HepG2 (cell line): Measurements from ENCODE around the gene PCDHGA1. TPM values are rescaled to one million over a fixed set of nuclear protein-coding genes. Genes with fewer than 3 reads are reported as not detected.

Experiments
- ATAC-seq: fragments of 200-7000 bp; cut with Tn5 transposase; 3 replicates; pipeline ENCODE4 v1.9.1; 2020; ENCODE audit warnings: mild to moderate bottlenecking, moderate library complexity
- BruUV-seq: library from RNA; stranded (reverse); fragments of 400-500 nt; replicated peaks from 2 replicates; lab custom pipeline; 2021; lab: Mats Ljungman, UMichigan
- CTCF ChIA-PET: fragments of 300-600 bp; formaldehyde crosslinking; extraction: SDS; loops from one replicate; lab custom pipeline; 2021; ENCODE audit warnings: low total read pairs, inconsistent platforms, low intra/inter-chr PET ratio; lab: Yijun Ruan, JAX
- POLR2A ChIA-PET: fragments of 350-600 bp; sonication (Branson Sonifier 250); formaldehyde crosslinking; loops from one replicate; lab custom pipeline; 2020; ENCODE audit warnings: antibody characterized with exemption, inconsistent platforms; lab: Yijun Ruan, JAX
- DNase-seq: peaks from one replicate; pipeline ENCODE4 v3.0.0-alpha.2; 2015; ENCODE audit warnings: low spot score
- FAIRE-seq: peaks from 3 replicates; lab custom pipeline; 2011; peaks lifted over from hg19 to GRCh38; lab: Jason Lieb, UNC
- H2AFZ ChIP-seq: one replicate; pipeline ENCODE4 v1.6.1; 2011; ENCODE audit warnings: low read length, inconsistent platforms
- H3K27ac ChIP-seq: fragments of 300-600 bp; 3 replicates; pipeline ENCODE4 v1.8.0; 2011; ENCODE audit warnings: mixed run types, mild to moderate bottlenecking, mixed read lengths, low read length, inconsistent platforms; ENCODE audit not compliant: insufficient read depth; ENCODE audit errors: extremely low read length
- H3K27me3 ChIP-seq, 2 experiments: fragments of 200-600 bp in 1 of 2; 2 replicates in 1 of 2; 3 replicates in 1 of 2; pipeline versions ENCODE4 v1.6.0 to v1.8.0; 2011; ENCODE audit warnings: low read length in 2 of 2, mild to moderate bottlenecking in 2 of 2, moderate library complexity in 2 of 2, inconsistent platforms in 1 of 2; ENCODE audit not compliant: insufficient read depth in 2 of 2, control insufficient read depth in 1 of 2
- H3K36me3 ChIP-seq, 2 experiments: fragments of 200-600 bp in 1 of 2; replicated peaks in 1 of 2; 2 replicates in 1 of 2; 3 replicates in 1 of 2; pipeline versions ENCODE4 v1.5.1 to v1.8.0; 2011; ENCODE audit warnings: low read length in 2 of 2, inconsistent platforms in 1 of 2; ENCODE audit not compliant: insufficient read depth in 2 of 2, control insufficient read depth in 1 of 2
- H3K4me1 ChIP-seq: 2 replicates; pipeline ENCODE4 v1.5.1; 2012; ENCODE audit warnings: low read length, inconsistent platforms; ENCODE audit not compliant: insufficient read depth
- H3K4me2 ChIP-seq: 2 replicates; pipeline ENCODE4 v1.6.0; 2011; ENCODE audit warnings: low read depth, low read length, inconsistent platforms
- H3K4me3 ChIP-seq, 3 experiments: fragments of 200-600 bp in 1 of 3; sonication (generic), shearing (Covaris generic) in 1 of 3; replicated peaks in 1 of 3; 2 replicates each; pipeline ENCODE4 v1.5.1; 2011 to 2016; ENCODE audit warnings: low read length in 3 of 3, inconsistent platforms in 2 of 3, low read depth in 2 of 3, mild to moderate bottlenecking in 2 of 3, control low read depth in 1 of 3, mixed read lengths in 1 of 3; ENCODE audit not compliant: insufficient read depth in 1 of 3
- H3K79me2 ChIP-seq: one replicate; pipeline ENCODE4 v1.6.1; 2011; ENCODE audit warnings: low read length, inconsistent platforms; ENCODE audit not compliant: insufficient read depth
- H3K9ac ChIP-seq: 2 replicates; pipeline ENCODE4 v1.6.0; 2011; ENCODE audit warnings: mild to moderate bottlenecking, low read depth, low read length, inconsistent platforms; ENCODE audit not compliant: insufficient read depth
- H3K9me3 ChIP-seq: 2 replicates; pipeline ENCODE4 v1.5.1; 2012; ENCODE audit warnings: mild to moderate bottlenecking, low read length
- H4K20me1 ChIP-seq: 2 replicates; pipeline ENCODE4 v1.6.0; 2011; ENCODE audit warnings: inconsistent platforms, mild to moderate bottlenecking, low read length, moderate library complexity; ENCODE audit not compliant: insufficient read depth
- CENPT ChIP-seq: sonication (generic); formaldehyde crosslinking; IDR thresholded peaks from 2 replicates; pipeline ENCODE4 v1.8.0; 2022; ENCODE audit warnings: low read depth, mild to moderate bottlenecking, moderate library complexity, missing genetic modification reagents
- ISL2 ChIP-seq: sonication (generic); formaldehyde crosslinking; IDR thresholded peaks from 2 replicates; pipeline ENCODE4 v1.5.0; 2020; ENCODE audit warnings: missing genetic modification reagents
- JUN ChIP-seq: sonication (generic); formaldehyde crosslinking; IDR thresholded peaks from 2 replicates; pipeline ENCODE4 v1.4.0; 2020; ENCODE audit warnings: mild to moderate bottlenecking, missing genetic modification reagents
- MBD4 ChIP-seq: IDR thresholded peaks from 2 replicates; pipeline ENCODE4 v1.6.1; 2012; ENCODE audit warnings: low read length, inconsistent platforms, borderline replicate concordance
- MIER3 ChIP-seq: IDR thresholded peaks from 2 replicates; pipeline ENCODE4 v1.6.1; 2016; ENCODE audit warnings: missing compliant biosample characterization, borderline replicate concordance
- MYC ChIP-seq: sonication (generic); formaldehyde crosslinking; IDR thresholded peaks from 2 replicates; pipeline ENCODE4 v1.9.0; 2021; ENCODE audit warnings: missing genetic modification reagents, borderline replicate concordance
- REL ChIP-seq: sonication (generic); formaldehyde crosslinking; conservative IDR thresholded peaks from 2 replicates; pipeline ENCODE4 v1.8.0; 2022; ENCODE audit warnings: mild to moderate bottlenecking, missing genetic modification reagents, moderate library complexity
- SMYD3 ChIP-seq: sonication (generic); formaldehyde crosslinking; IDR thresholded peaks from 2 replicates; pipeline ENCODE4 v1.8.1; 2023; ENCODE audit warnings: mild to moderate bottlenecking, missing genetic modification reagents
- SRSF1 ChIP-seq: fragments of 200-400 bp; formaldehyde crosslinking; optimal IDR thresholded peaks from 2 replicates; pipeline ENCODE3; 2017; ENCODE audit warnings: mild to moderate bottlenecking, low read depth, low read length, moderate library complexity
- WIZ ChIP-seq: sonication (generic); formaldehyde crosslinking; IDR thresholded peaks from 2 replicates; pipeline ENCODE4 v1.5.1; 2020; ENCODE audit warnings: mild to moderate bottlenecking, missing genetic modification reagents
- ZNF224 ChIP-seq: sonication (generic); formaldehyde crosslinking; IDR thresholded peaks from 2 replicates; pipeline ENCODE4 v1.5.0; 2020; ENCODE audit warnings: mild to moderate bottlenecking, missing genetic modification reagents
- ZNF33A ChIP-seq: sonication (generic); formaldehyde crosslinking; IDR thresholded peaks from 2 replicates; pipeline ENCODE4 v1.5.1; 2020; ENCODE audit warnings: missing genetic modification reagents, mild to moderate bottlenecking, moderate library complexity, borderline replicate concordance
- ZNF572 ChIP-seq: sonication (generic); formaldehyde crosslinking; IDR thresholded peaks from 2 replicates; pipeline ENCODE4 v1.5.1; 2020; ENCODE audit warnings: mild to moderate bottlenecking, missing genetic modification reagents
- ZNF704 ChIP-seq: sonication (generic); formaldehyde crosslinking; IDR thresholded peaks from 2 replicates; pipeline ENCODE4 v1.8.1; 2023; ENCODE audit warnings: mild to moderate bottlenecking, inconsistent platforms, moderate library complexity, missing genetic modification reagents, borderline replicate concordance
- ZNF720 ChIP-seq: sonication (generic); formaldehyde crosslinking; IDR thresholded peaks from 2 replicates; pipeline ENCODE4 v1.4.0; 2020; ENCODE audit warnings: missing genetic modification reagents
- WGBS: methylation state at CpG from one replicate; pipeline ENCODE4 v1.1.6; 2017; ENCODE audit warnings: low lambda C conversion rate; 5-methylcytosine and 5-hydroxymethylcytosine counted together
- in situ Hi-C: cut with HindIII; loops from 2 replicates; pipeline ENCODE4 v1.10.0; 2017; ENCODE audit warnings: low pct_unique_long_range_greater_than_20kb; ENCODE audit not compliant: extremely low pct_ligation_motif_present
- intact Hi-C: fragments of 100-400 bp; cut with micrococcal nuclease; formaldehyde crosslinking; loops from one replicate; pipeline ENCODE4 v1.10.0; 2022; ENCODE audit not compliant: unreplicated experiment
- polyA plus RNA-seq, 8 experiments: library from polyadenylated mRNA; depleted of rRNA in 3 of 8; stranded (reverse) in 7 of 8; unstranded in 1 of 8; fragments of >200 nt; fragmentation: Illumina TruSeq in 4 of 8; extraction: Trizol in 4 of 8; gene quantifications; 2 replicates each; pipeline versions ENCODE4 v1.2.1 to v1.2.3, GENCODE V29; 2011 to 2016; ENCODE audit warnings: low read depth in 4 of 8, missing spikeins in 1 of 8, mixed read lengths in 1 of 8; ENCODE audit not compliant: insufficient read depth in 1 of 8
- total RNA-seq, 5 experiments: library from RNA; depleted of rRNA; stranded (reverse); fragments of >200 nt; fragmentation: Illumina TruSeq; extraction: Trizol; gene quantifications; 2 replicates each; pipeline ENCODE4 v1.2.3, GENCODE V29; 2016; ENCODE audit warnings: low read depth in 1 of 5

PCDHGA1 gene
- total and polyA plus RNA-seq, 2 of the 13 experiments (the other 11 are each of a cell fraction or from before 2014, with no cell fraction given), result 0.31 to 0.40 TPM

GRCh38 chr5:141362719-141363118 lies 32.4 kb downstream of the PCDHGA1 start (continued):
- TF ChIP-seq WIZ (CRISPR knock-in tag) (no peak), CENPT (no peak), SMYD3 (CRISPR knock-in tag) (no peak), ISL2 (CRISPR knock-in tag) (no peak), ZNF33A (CRISPR knock-in tag) (no peak), MIER3 (no peak), ZNF720 (CRISPR knock-in tag) (no peak)
- TF ChIP-seq, all 625 proteins: peak for 0

GRCh38 chr5:141363952-141364660 lies 33.8 kb downstream of the PCDHGA1 start, which contains the start of gene PCDHGA5:
TSS of gene PCDHGA5 (plus strand) at chr5:141364162. CDS start at chr5:141364331, 169 bp downstream.
- no peak for FAIRE-seq
- POLR2A ChIA-PET, result no interaction called here

More at GRCh38 chr5:141363952-141364660, 33.8 kb downstream of the PCDHGA1 start, which contains the start of gene PCDHGA5:
- intact Hi-C loops (no loop called here), in situ Hi-C loops (no loop called here)
- ATAC-seq (no peak), DNase-seq (no peak)
- H3K27me3 ChIP-seq, result no peaks in the 10 kb centered on the region
- no TSS peak for BruUV-seq
- 74% methylated on average over 30 of the region's 34 CpGs for WGBS
- peaks cover 54% of the 10 kb centered on the region for H3K9me3 ChIP-seq
- H3K4me1 ChIP-seq, result no peaks in the 10 kb centered on the region
- TF ChIP-seq CENPT (no peak), SRSF1 (no peak), MBD4 (no peak), MYC (CRISPR knock-in tag) (no peak), REL (CRISPR knock-in tag) (no peak), ZNF572 (CRISPR knock-in tag) (no peak), JUN (no peak), ZNF704 (CRISPR knock-in tag) (no peak), ZNF224 (CRISPR knock-in tag) (no peak)
- no peaks in the 10 kb centered on the region for H3K36me3 ChIP-seq
- H2AFZ ChIP-seq, result no peak within 1 kb of the TSS
- no peak within 1 kb of the TSS for H3K27ac ChIP-seq
- H3K79me2 ChIP-seq, result no peaks in the 10 kb centered on the region
- no peak within 1 kb of the TSS for H3K4me3 ChIP-seq
- H3K4me2 ChIP-seq, result no peak within 1 kb of the TSS
- no peak within 1 kb of the TSS for H3K9ac ChIP-seq
- no peaks in the 10 kb centered on the region for H4K20me1 ChIP-seq
- CTCF ChIA-PET, result no interaction called here
